Prostate gland (tissue), 2 donors: ENCODE measurements around the gene RELT.

ENCODE experiments used
- POLR2A ChIP-seq: fragments of 450-650 bp; IDR thresholded peaks from one replicate; pipeline ENCODE4 v1.6.1; 2016; ENCODE audit warnings: antibody characterized with exemption, mild to moderate bottlenecking
- POLR2AphosphoS5 ChIP-seq: sonication (generic); formaldehyde crosslinking; IDR thresholded peaks from one replicate; pipeline ENCODE4 v1.6.1; 2017; ENCODE audit warnings: antibody characterized with exemption
- TF ChIP-seq, protein P1 (sequence below), 4 experiments: fragments of 200-600 bp in 2 of 4; fragments of 450-650 bp in 2 of 4; sonication (generic) in 2 of 4; IDR thresholded peaks; 1 replicate in 3 of 4; 2 replicates in 1 of 4; pipeline ENCODE4 v1.5.1; 2016 to 2019; ENCODE audit warnings: antibody characterized with exemption in 4 of 4, mild to moderate bottlenecking in 2 of 4, moderate library complexity in 2 of 4

GRCh38 chr11:73334384-73335203, 41.6 kb upstream of the RELT start:
- TF ChIP-seq, protein P1, sequence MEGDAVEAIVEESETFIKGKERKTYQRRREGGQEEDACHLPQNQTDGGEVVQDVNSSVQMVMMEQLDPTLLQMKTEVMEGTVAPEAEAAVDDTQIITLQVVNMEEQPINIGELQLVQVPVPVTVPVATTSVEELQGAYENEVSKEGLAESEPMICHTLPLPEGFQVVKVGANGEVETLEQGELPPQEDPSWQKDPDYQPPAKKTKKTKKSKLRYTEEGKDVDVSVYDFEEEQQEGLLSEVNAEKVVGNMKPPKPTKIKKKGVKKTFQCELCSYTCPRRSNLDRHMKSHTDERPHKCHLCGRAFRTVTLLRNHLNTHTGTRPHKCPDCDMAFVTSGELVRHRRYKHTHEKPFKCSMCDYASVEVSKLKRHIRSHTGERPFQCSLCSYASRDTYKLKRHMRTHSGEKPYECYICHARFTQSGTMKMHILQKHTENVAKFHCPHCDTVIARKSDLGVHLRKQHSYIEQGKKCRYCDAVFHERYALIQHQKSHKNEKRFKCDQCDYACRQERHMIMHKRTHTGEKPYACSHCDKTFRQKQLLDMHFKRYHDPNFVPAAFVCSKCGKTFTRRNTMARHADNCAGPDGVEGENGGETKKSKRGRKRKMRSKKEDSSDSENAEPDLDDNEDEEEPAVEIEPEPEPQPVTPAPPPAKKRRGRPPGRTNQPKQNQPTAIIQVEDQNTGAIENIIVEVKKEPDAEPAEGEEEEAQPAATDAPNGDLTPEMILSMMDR (IDR thresholded peaks at IDR 0.05) = no peak
- no peak for TF ChIP-seq POLR2A
- peak; percentile 29 for TF ChIP-seq POLR2AphosphoS5
